Embryonic facial prominence (tissue), 1 donor: ENCODE measurements around the gene ATRX.

ENCODE experiments used
- DNase-seq: peaks from one replicate; pipeline ENCODE4 v3.0.0-alpha.2; 2016; ENCODE audit errors: extremely low spot score

Gene ATRX

DNA sequence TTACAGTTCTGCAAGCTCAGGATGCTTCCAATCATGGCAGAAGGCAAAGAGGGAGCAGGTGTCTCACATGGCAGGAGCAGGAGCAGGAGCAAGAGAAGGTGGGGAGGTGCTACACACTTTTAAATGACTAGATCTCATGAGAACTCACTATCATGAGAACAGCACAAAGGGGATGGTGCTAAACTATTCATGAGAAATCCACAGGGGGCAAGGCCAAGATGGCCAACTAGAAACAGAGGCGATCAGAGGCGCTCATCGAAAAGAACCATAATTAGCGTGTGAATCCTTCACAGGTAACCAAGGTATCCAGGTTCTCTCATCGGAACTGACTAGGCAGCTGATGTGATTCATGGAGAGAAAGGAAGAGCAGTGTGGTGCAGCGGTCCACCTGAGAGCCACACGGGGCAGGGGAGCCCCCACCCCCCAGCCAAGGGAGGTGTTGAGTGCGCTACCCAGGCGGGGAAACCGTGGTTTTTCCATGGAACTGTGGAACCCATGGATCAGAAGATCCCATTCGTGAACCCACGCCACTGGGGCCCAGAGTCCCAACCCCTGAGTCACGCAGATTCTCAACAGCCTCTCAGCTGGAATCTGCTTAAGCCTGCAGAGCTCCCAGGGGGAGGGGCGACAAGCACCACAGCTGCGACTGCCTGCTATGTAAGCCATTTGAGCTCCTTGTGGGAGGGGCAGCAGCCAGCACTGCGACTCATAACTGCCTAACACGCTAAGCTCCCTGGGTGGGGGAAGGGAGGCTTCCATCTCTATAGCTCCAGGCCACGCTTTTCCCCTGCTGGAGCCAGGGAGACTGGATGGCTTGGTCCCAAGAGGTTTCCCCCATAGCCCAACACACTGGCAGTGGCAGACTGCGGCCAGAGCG is 292.1 kb downstream of the ATRX start:
- no peak for DNase-seq

GRCh38 chrX:77484045-77484444 is 302.0 kb downstream of the ATRX start:
- DNase-seq: no peak

DNA sequence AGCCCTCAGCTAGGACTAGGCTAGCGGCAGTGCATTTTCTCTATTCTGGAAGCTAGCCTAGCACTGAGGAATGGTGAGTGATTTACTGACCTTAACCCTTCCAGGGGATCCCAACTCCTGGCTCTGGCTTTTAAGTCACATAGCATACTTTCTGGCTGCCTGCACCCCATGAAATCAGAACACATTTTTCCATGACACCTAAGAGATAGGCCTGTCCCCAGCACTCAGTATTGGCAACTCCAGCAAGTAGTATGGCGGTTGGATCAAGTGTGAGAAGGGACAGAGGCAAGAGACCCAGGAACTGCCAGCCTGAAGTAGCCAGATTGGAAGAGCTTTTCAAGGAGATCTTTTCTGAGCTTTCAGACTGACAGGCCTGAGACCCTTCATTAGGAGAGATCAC is 330.6 kb downstream of the ATRX start:
- DNase-seq: no peak
